GM19035 (cell line): ENCODE data around the gene YWHAG.
"Not testable (repeated sequence)": the region's sequence is repeated elsewhere in the genome, so short reads cannot be mapped to it uniquely, and the experiment has no call there.

Source experiments
- ATAC-seq: cut with Tn5 transposase; IDR thresholded peaks from one replicate; pipeline ENCODE4 v1.9.1; 2021; ENCODE audit not compliant: unreplicated experiment

The YWHAG gene

DNA sequence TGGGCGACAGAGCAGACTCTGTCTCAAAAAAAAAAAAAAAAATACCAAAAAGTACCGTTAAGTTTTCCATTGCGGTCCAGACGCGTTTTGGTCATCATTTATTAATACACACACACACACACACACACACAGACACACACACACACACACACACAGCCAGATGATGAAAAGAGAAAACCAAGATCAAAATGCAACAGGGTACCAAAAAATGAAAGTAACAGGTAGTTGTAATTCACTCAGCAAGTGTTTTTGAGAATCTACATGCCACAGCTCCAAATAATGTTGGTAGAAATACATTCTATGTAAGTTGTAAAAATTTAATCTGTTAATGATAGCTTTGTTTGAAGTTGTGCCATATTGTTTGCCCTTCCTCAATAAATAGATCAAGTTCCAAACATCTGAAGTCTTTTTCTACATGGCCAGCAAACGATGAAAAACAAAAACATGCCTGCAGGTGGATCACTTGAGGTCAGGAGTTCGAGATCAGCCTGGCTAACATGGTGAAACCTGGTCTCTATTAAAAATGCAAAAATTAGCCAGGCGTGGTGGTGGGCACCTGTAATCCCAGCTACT lies 9.4 kb downstream of the YWHAG start:
- no peak for ATAC-seq

DNA sequence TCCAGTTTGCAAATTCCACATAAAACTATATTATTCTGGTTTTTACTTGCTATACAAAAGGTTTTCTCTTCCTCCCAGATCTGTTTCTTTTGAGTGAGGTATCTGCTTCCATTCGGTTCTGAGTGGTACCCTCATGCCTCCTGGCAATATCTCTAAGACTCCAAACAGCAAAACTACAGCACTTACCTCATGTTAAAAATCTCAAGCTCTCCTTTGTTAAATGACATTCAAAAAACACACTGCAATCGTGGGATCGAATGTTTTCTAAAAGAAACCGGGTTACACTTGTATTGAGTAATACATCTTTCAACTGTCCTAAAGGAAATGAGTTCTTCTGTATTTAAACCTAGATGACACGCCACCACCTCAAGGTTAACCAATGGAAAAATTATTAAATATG lies 11.1 kb downstream of the YWHAG start:
- no peak for ATAC-seq

DNA sequence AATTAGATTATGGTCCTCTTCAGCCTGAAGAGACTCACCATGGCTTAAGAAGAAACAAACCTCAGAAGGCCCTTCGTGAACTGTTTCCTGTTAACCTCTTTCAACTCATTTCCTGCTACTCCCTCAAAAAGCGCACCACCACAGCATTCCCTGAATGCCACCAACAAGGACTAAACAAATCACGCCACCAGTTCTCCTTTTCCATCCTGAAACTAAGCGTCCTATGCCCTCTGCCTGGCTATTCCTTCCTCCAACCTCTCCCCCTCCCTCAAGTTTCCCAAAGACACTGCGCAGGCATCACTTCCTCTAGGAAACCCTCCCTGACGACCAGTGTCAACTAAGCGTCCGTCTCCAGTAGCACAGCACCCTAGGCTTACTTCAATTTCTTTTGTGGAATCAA lies 12.0 kb downstream of the YWHAG start:
- ATAC-seq: no peak

DNA sequence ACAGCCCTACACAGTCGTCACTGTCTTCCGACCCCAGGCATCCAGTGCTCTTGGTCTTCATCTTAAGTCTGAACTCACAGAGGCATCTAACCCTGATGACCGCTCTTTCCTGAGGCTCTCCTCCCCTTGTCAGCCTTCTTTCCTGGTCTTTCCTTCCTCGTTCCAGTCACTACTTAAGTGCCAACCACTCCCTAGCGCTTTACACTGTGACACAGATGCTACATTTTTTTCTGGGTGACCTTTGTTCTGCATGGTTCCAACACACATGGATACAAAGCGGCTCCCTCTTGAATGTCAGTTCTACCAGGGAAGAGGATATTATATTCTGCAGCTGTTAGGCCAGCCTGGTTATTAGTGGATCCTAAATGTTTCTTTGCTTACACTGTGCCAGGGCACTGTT lies 12.7 kb downstream of the YWHAG start:
- no peak for ATAC-seq

DNA sequence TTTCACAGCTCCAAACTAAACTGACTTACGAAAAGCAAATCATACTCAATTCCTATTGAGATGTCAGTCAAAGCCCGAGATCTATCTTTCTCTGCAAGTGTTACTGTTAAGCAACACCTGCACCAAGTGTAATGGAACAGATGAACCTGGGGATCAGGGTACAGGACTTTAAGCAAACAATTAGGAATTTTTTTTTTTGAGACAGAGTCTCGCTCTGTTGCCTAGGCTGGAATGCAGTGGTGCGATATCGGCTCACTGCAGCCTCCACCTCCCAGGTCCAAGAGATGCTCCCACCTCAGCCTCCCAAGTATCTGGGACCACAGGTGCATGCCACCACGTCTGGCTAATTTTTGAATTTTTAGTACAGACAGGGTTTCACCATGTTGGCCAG lies 14.9 kb downstream of the YWHAG start:
- ATAC-seq: no peak

DNA sequence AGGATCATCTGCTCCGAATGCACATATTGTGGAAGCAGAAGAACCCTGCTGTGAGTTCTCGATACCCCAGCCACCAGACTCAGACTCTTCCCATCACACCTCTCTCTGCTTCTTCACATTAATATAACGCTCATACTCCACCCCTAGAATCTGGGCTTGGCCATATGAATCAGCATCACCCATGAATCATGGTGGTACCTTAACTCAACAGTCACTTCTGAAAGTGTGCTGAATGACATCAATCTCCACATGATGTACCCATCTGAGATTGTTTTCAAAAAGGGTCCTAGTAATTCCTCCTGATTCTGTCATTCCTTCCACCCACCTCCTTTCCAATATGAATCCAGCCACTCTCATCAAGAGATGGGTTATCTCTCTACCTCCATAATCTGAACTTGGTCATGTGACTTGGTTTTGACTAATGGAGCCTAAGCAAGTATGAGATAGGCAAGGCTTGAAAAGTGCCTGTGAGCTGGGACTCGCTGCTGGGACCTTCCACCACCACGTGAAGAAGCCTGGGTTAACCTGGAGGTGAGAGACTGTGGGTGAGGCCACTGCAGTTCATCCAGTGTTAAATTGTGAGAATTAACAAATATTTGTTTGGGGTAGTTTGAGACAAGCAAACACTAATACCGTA lies 15.4 kb downstream of the YWHAG start:
- ATAC-seq: no peak

DNA sequence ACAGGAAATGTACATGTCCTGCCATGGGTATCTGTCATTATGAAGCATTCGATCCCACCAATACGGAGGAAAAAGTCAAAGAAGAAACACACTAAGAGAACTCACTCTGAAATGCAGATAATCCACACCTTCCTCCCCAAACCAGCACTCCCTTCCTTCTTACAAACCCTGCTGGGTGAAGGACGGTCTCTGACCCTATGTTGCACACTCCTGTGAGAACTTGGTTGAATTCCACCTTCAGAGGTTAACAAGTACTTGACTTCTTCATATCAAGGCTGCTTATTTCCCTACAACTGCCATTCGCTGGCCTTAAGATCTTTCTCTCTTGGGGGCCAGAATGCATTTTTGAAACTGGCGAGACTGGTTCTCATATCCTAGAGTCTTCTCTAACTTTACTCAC lies 16.6 kb downstream of the YWHAG start:
- no peak for ATAC-seq

DNA sequence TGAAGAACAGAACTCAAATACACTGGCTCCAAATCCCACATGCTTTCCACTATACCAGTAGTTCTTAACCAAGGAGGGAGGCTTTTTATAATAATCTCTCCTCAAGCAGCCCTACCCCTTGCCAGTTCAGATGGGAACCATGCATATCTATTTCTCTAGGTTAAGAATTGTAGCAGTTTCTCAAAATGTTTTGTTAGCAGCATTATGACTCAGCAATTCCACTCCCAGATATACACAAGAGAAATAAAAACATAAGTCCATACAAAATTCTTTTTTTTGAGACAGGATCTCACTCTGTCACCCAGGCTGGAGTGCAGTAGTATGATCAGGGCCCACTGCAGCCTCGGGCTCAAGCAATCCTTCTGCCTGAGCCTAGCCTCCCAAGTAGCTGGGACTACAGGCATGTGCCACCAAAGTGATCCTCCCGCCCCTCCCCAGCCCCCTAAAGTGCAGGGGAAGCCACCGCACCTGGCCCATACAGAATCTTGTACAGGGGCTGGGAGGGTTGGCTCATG lies 18.1 kb downstream of the YWHAG start:
- ATAC-seq: no peak

DNA sequence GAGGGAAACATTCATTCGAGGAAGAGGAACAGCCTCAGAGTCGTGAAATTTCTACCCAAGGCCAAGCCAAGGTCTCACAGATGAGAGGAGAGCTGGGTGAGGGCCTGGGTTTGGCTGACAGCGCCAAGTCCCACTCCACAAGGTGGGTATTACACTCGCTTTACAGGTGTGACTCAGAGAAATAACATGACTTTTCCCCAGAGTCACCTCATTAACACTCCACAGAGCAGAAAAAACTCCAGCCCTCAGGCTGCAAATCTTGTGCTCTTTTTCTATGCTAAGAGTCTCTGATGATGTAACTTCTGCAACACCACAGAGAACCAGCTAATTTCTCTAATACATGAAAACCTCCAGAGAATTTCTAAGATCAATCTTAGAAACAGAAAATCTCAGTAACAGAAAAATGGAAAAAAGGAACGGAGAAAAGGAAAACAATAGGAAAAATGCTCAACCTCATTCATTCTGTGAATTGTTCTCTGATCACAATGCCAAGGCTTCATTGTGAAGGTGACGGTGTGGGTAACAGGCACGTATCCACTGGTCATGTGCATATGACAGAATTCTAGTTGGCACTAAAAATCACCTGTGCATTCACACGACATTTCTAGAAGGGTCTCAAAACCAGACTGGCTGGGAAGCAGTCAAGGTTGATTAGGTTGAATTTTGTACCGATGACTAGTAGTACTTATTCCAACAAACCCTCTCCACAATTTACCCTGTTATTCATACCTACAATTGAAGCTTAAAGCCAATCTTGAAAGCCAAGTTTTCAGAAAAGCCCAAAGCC lies 20.3 kb downstream of the YWHAG start:
- no peak for ATAC-seq

DNA sequence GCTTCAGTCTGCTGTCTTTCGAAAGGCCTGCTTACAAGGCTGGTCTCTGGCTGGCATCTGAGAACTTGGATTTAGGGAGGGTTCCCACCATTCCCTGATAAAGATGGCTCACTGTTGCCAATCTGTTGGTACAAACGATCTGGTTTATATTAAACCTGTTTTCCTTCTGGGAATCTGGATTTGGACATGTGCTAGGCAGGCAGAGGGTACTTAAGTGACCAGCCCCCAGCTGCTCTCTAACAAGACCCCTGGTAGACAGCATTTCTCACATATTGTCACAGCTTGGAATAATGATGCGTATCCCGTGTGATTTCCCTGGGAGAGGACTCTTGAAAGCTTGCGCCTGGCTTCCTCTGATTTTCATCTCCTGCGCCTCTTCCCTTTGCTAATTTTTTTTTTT lies 21.6 kb downstream of the YWHAG start:
- no peak for ATAC-seq

DNA sequence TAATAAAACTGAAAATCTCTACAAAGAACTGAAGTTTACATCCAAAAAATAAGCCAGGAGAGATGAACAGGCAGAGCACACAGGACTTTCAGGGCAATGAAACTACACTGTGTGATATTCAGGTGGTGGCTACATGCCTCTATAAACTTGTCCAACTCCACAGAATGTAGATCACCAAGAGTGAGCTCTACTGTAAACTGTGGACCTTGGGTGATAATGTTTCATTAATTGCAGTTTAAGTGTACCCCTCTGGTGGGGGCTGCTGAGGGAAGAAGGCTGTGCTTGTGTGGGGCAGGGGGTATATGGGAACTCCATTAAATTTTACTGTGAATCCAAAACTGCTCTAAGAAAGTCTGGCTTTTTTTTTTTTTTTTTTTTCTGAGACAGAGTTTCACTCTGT lies 22.7 kb downstream of the YWHAG start:
- ATAC-seq: no peak

DNA sequence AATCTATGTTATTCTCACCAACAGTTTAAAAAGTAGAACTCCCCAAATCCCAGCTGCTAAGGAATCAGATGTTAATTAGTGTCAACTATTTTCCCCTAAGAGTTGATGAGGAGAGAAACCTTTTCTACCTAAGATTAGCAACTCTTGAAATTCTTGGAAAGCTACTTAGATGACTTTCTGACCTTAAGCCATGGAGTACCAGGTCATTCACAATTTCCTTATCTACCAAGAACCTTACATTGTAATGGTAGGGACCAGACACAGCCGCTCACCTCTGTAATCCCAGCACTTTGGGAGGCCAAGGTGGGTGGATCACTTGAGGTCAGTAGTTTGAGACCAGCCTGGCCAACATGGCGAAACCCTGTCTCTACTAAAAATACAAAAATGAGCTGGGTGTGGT lies 23.4 kb downstream of the YWHAG start:
- ATAC-seq: not testable (repeated sequence)

DNA sequence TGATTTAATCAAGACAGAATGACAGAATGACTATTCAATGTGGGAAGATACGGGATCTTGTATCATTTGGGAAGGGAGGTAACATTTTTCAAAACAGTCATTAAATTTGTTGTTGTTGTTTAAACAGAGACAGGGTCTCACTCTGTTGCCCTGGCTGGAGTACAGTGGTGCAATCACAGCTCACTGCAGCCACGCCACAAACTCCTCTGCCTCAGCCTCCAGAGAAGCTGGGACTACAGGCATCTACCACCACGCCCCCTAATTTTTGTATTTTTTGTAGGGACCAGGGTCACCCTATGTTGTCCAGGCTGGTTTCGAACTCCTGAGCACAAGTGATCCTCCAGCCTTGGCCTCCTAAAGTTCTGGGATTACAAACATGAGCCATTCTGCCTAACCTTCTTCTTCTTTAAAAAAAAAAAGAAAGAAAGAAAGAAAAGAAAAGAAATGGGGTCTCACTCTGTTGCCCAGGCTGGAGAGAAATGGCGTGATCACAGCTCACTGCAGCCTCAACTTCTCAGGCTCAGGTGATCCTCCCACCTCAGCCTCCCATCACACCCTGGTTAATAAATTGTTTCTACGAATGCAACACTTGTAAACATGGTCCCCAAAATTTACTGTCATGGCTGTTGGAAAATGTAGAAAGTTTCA lies 24.3 kb downstream of the YWHAG start:
- ATAC-seq: no peak

DNA sequence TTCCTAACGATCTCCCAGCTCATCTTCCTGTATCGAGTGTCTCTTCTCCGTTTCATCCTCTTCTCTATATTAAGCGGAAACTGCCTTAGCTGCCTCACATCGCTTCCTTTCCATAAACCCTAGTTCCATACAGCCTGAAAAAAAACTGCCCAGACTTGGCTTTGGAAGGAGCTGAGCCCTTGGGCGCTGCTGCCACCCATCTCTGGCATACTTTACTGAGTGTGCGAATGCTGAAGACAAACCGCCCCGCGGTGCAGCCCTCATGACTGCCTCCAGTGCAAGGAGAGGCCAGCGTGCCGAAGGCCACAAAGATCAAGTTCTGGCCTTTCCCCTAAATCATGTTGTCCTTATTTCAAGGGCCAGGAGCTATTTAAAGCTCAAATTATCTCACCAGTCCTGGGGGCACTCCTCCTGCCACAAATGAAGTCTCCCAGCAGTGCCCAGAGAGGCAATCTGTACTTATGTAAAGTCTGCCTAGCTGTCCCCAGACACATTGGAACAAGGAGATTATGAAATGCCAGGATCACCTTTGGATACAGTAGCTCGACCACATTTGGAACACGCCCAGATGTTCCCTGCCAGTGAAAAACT lies 25.2 kb downstream of the YWHAG start:
- ATAC-seq: no peak

DNA sequence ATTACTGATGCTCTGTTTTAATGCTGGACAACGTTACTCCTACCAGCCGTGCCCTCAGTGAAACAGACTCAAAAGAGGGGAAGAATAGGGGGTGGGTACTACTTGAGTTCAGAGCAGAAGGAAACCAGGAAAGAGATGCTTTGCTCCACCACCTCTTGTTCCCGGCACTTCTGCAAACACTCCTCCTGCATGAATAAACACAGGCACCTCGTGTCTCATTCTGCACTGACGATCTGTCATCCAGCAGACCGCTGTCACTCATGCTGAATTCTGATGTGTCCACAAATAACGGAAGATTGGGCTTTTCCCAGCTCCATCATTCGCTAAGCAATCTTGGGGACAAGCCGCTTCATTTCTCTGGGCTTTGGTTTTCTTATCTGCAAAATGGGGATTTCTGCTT lies 26.7 kb downstream of the YWHAG start:
- no peak for ATAC-seq

DNA sequence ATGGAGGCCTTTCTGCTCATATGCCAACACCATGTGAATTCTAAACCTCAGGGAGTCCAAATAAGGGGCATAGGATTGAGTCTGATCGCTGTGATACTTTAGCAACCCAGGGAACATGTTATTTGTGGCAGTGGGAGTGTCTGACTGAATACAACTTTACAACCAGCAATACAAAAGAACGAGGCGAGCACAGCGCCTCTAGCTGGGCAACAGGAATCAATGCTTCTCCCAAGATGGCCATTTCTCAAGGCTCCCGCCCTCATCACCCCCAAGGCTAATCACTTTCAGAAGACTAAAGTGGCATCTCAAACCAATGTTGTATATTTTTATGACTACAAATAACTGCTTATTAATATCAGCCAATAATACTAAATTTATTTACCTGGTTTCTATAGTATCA lies 28.1 kb downstream of the YWHAG start:
- ATAC-seq: no peak

DNA sequence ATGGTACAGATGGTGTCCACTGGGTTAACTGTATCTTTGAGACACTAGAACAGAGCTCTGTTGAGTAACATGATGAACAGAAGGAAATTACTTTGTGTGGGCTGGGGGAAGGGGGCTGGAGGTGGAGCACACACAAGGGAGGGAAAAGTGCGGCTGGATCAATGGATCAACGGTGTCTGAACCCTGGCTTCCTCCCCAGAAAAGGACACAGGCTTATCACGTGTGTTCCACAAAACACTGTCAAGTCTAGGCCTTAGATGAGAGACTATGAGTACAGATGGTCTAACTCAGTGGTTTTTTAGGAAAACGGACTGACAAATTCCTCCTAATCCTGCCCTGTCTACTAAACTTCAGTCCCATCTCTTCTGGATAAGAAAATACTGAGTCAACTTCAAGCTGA lies 28.5 kb downstream of the YWHAG start:
- ATAC-seq: no peak

DNA sequence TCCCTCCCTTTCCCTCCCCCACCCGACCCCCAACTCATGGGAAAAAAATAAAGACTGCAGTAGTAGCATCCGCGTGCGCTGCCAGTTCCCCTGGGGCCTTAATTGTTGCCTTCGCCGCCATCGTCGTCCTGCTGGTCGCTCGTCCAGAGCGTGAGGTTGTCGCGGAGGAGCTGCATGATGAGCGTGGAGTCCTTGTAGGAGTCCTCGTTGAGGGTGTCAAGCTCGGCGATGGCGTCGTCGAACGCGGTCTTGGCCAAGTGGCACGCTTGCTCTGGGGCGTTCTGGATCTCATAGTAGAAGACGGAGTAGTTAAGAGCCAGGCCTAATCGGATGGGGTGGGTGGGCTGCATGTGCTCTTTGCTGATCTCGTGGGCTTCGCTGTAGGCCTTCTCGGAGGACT lies 29.3 kb downstream of the YWHAG start:
- ATAC-seq: no peak

DNA sequence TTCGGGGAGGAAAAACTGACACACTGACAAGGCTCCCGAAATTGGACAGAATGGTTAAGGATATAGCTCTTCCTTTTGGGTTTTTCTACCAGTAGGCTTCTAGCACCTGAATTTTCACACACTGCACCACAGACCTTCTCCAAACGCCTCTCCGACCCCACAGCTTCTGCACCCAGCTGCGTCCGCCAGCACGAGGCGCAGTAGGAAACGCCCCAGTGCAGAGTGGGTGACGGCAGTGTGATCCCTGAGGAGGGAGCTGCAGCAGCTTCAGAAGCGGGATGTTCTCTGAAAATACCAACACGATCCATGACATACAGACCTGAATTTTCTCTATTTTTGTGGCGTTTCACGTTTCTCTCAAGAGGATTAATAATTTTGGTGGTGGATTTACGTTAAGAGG lies 30.4 kb downstream of the YWHAG start:
- ATAC-seq: no peak

DNA sequence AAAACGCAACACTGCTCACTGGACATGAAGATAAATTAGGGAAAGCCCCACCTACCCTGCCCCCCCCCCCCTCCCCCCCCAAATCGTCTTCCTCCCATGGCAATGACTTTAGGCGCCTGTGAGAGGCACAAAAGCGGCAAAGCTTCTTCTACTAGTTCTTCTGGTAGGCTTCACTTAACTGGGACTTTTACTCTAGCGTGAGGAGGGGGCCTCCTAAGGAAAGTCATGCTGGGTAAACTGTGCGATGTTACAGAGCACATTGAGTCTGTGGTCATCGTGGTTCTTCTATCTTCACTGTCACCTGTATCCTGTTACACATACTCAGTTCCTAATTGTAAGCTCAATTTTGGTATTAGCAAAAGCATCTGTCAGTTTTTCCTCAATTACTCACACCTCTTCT lies 31.2 kb downstream of the YWHAG start:
- no peak for ATAC-seq

DNA sequence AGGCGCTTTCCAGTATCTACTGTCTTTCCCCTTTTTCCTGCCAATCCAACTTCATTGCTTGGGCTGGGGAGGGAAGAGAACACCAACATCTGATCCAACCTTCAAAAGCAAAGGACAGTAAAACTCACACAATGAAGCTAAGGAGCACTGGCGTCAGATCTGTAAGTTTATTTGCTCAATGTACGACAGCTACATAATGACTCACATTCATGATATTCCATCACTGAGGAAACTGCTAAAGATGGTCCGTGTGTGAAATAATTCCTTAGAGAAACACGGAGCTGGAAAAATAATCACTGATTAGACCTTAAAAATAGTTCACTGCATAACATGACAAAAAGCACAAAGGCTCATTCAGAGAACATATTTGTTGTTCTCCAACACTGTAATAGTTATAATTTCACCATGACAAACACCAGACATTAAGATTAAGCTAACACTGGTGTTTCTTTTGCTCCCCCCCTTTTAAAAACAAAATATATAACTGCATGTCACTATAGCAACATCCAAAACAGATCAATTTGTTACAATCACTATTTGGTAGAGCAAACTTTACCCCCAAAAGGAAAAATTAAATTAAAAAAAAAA lies 32.1 kb downstream of the YWHAG start:
- ATAC-seq: no peak
